22Rv1 (cell line): ENCODE data around the gene EIF6.

Source experiments
- CTCF ChIP-seq: fragments of 450-650 bp; IDR thresholded peaks from 2 replicates; pipeline ENCODE4 v1.5.1; 2017; ENCODE audit warnings: mild to moderate bottlenecking
- ZFX ChIP-seq: fragments of 450-650 bp; IDR thresholded peaks from 2 replicates; pipeline ENCODE4 v1.6.1; 2017; ENCODE audit warnings: antibody characterized with exemption, borderline replicate concordance

DNA sequence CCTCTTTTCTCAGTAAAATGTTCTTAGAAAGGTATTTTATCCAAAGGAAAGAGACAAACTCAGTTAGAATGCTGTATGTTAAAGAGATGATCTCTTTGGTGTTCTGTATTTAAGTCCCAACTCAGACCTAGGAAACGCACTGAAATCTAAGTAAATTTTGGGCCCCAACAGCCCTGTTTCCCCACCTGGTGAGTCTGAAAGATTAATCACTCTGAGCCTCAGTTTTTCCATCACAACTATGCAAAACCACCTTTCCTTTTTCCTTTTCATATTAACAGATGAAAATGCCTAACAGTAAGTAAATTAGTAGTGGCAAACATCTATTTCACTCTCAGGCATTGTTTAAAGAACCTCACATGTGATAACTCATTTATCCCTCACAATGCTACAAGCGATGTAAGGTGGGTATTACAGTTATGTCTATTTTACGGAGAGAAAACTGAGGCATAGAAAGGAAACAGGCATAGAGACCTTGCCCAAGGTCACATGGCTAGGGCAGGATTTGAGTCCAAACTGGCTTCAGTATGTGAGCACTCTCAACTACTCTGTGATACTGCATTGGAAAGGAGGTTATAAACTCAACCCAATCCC, 43.6 kb upstream of the EIF6 start:
- TF ChIP-seq CTCF (no peak), ZFX (no peak)
